K562 (cell line): ENCODE results near the gene MALAT1. TPM values are rescaled to one million over a fixed set of nuclear protein-coding genes. Genes with fewer than 3 reads are reported as not detected.
A peak's percentile ranks its signal among the peaks of the same experiment; 100 is the strongest.

Experiments used
- AFF4 ChIP-seq: sonication (generic); formaldehyde crosslinking; IDR thresholded peaks from 2 replicates; pipeline ENCODE4 v1.8.0; 2023; ENCODE audit warnings: mild to moderate bottlenecking, missing genetic modification reagents
- BRD9 ChIP-seq: fragments of 450-650 bp; IDR thresholded peaks from 2 replicates; pipeline ENCODE4 v1.6.1; 2018; ENCODE audit warnings: low read depth; ENCODE audit not compliant: partially characterized antibody
- CSDE1 ChIP-seq, 2 experiments: fragments of 450-650 bp; IDR thresholded peaks; 2 replicates each; pipeline ENCODE4 v1.6.1; 2016; ENCODE audit warnings: mild to moderate bottlenecking in 1 of 2
- FOXA1 ChIP-seq: fragments of 450-650 bp; IDR thresholded peaks from 2 replicates; pipeline ENCODE4 v1.6.1; 2016; ENCODE audit warnings: mild to moderate bottlenecking, borderline replicate concordance
- GTF2A2 ChIP-seq: IDR thresholded peaks from 2 replicates; pipeline ENCODE4 v1.6.1; 2016; ENCODE audit warnings: mild to moderate bottlenecking, missing genetic modification characterization, missing compliant biosample characterization
- HEY1 ChIP-seq: fragments of 250-450 bp; sonication (Bioruptor Pico); IDR thresholded peaks from 2 replicates; pipeline ENCODE4 v1.5.0; 2020; ENCODE audit warnings: mild to moderate bottlenecking, moderate library complexity, borderline replicate concordance
- HNRNPL ChIP-seq: fragments of 200-400 bp; formaldehyde crosslinking; IDR thresholded peaks from 2 replicates; pipeline ENCODE4 v1.6.1; 2017; ENCODE audit warnings: low read depth, mild to moderate bottlenecking, low read length
- L3MBTL2 ChIP-seq: fragments of 450-650 bp; IDR thresholded peaks from 2 replicates; pipeline ENCODE4 v1.6.1; 2016; ENCODE audit warnings: mild to moderate bottlenecking, moderate library complexity
- LCOR ChIP-seq: sonication (generic); formaldehyde crosslinking; IDR thresholded peaks from 2 replicates; pipeline ENCODE4 v1.8.0; 2022; ENCODE audit warnings: mild to moderate bottlenecking, missing genetic modification reagents
- PCBP2 ChIP-seq: fragments of 200-400 bp; formaldehyde crosslinking; IDR thresholded peaks from 2 replicates; pipeline ENCODE4 v1.6.1; 2018; ENCODE audit warnings: low read length, low read depth, mild to moderate bottlenecking, moderate library complexity; ENCODE audit not compliant: poor library complexity, severe bottlenecking
- PTRF ChIP-seq: fragments of 450-650 bp; IDR thresholded peaks from 2 replicates; pipeline ENCODE4 v1.6.1; 2016; ENCODE audit warnings: mild to moderate bottlenecking, missing genetic modification characterization, missing compliant biosample characterization
- RBM15 ChIP-seq: fragments of 200-400 bp; formaldehyde crosslinking; IDR thresholded peaks from 2 replicates; pipeline ENCODE4 v1.6.1; 2018; ENCODE audit warnings: mild to moderate bottlenecking, low read length, moderate library complexity; ENCODE audit not compliant: insufficient read depth
- SMARCE1 ChIP-seq: fragments of 450-650 bp; IDR thresholded peaks from 2 replicates; pipeline ENCODE4 v1.7.1; 2016; ENCODE audit warnings: mild to moderate bottlenecking
- ZBTB17 ChIP-seq: fragments of 450-650 bp; formaldehyde crosslinking; IDR thresholded peaks from 2 replicates; pipeline ENCODE4 v1.4.0; 2020; ENCODE audit warnings: mild to moderate bottlenecking
- ZBTB8A ChIP-seq: fragments of 450-650 bp; IDR thresholded peaks from 2 replicates; pipeline ENCODE4 v1.6.1; 2018; ENCODE audit warnings: mild to moderate bottlenecking, moderate library complexity; ENCODE audit not compliant: partially characterized antibody
- ZNF124 ChIP-seq: sonication (generic); formaldehyde crosslinking; IDR thresholded peaks from 2 replicates; pipeline ENCODE4 v1.8.1; 2022; ENCODE audit warnings: missing genetic modification reagents
- ZNF197 ChIP-seq: fragments of 200-800 bp; sonication (Bioruptor generic); IDR thresholded peaks from 2 replicates; pipeline ENCODE4 v1.6.1; 2016; ENCODE audit warnings: low read depth, missing genetic modification characterization, missing compliant biosample characterization
- ZNF436 ChIP-seq: fragments of 250-450, 450-650 bp; sonication (Bioruptor Pico); formaldehyde crosslinking; IDR thresholded peaks from 2 replicates; pipeline ENCODE4 v1.7.0; 2020; ENCODE audit warnings: mild to moderate bottlenecking
- polyA plus RNA-seq, 8 experiments: library from polyadenylated mRNA; depleted of rRNA in 4 of 8; stranded (reverse) in 5 of 8; unstranded in 3 of 8; fragments of >200 nt; fragmentation: Nextera tagmentation in 2 of 8; fragmentation: Illumina TruSeq in 1 of 8; extraction: Ambion mirVana in 2 of 8; extraction: Trizol in 1 of 8; gene quantifications; 2 replicates each; pipeline versions ENCODE4 v1.2.1 to v1.2.3, GENCODE V29; 2011 to 2014; ENCODE audit warnings: inconsistent platforms in 1 of 8, missing spikeins in 1 of 8
- total RNA-seq, 7 experiments: library from RNA; depleted of rRNA in 6 of 7; stranded (reverse); fragments of >200 nt in 6 of 7; fragmentation: Illumina TruSeq in 2 of 7; extraction: Trizol in 2 of 7; gene quantifications; 2 replicates each; pipeline versions ENCODE4 v1.2.1 to v1.2.3, GENCODE V29; 2011 to 2021; ENCODE audit warnings: low replicate concordance in 1 of 7
- TF ChIP-seq, protein P1 (sequence below), 2 experiments: fragments of 150-350 bp in 1 of 2; IDR thresholded peaks; 2 replicates each; pipeline ENCODE4 v1.6.1; 2012 to 2016; ENCODE audit warnings: low read depth in 2 of 2, low read length in 2 of 2, mild to moderate bottlenecking in 1 of 2, moderate library complexity in 1 of 2
- TF ChIP-seq, protein P2 (sequence below): fragments of 250-450 bp; sonication (Bioruptor Pico); IDR thresholded peaks from 2 replicates; pipeline ENCODE4 v1.5.0; 2020; ENCODE audit warnings: mild to moderate bottlenecking

Gene MALAT1
- total and polyA plus RNA-seq, 9 of the 15 experiments (the other 6 are each of a cell fraction or from before 2014, with no cell fraction given): 363 to 8,715 (median 2,351) TPM

- TF ChIP-seq AFF4 (CRISPR knock-in tag): peak; percentile 75
- TF ChIP-seq ZBTB17 (CRISPR knock-in tag): no peak
- 0 out of 2 replicates have a peak, but pooled peaks have one; percentile 15 for TF ChIP-seq LCOR (CRISPR knock-in tag)
- TF ChIP-seq CSDE1 (IDR thresholded peaks at IDR 0.05): peak in 1 of 2 experiments; percentile 22; a peak in 1 of 4 replicates
- no peak for TF ChIP-seq GTF2A2 (tag)
- TF ChIP-seq BRD9: no peak
- no peak for TF ChIP-seq ZNF124 (CRISPR knock-in tag)
- TF ChIP-seq, protein P1, sequence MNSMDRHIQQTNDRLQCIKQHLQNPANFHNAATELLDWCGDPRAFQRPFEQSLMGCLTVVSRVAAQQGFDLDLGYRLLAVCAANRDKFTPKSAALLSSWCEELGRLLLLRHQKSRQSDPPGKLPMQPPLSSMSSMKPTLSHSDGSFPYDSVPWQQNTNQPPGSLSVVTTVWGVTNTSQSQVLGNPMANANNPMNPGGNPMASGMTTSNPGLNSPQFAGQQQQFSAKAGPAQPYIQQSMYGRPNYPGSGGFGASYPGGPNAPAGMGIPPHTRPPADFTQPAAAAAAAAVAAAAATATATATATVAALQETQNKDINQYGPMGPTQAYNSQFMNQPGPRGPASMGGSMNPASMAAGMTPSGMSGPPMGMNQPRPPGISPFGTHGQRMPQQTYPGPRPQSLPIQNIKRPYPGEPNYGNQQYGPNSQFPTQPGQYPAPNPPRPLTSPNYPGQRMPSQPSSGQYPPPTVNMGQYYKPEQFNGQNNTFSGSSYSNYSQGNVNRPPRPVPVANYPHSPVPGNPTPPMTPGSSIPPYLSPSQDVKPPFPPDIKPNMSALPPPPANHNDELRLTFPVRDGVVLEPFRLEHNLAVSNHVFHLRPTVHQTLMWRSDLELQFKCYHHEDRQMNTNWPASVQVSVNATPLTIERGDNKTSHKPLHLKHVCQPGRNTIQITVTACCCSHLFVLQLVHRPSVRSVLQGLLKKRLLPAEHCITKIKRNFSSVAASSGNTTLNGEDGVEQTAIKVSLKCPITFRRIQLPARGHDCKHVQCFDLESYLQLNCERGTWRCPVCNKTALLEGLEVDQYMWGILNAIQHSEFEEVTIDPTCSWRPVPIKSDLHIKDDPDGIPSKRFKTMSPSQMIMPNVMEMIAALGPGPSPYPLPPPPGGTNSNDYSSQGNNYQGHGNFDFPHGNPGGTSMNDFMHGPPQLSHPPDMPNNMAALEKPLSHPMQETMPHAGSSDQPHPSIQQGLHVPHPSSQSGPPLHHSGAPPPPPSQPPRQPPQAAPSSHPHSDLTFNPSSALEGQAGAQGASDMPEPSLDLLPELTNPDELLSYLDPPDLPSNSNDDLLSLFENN (IDR thresholded peaks at IDR 0.05; ENCODE audit: low read depth in 2 of 2, low read length in 2 of 2): no peak
- TF ChIP-seq, protein P2, sequence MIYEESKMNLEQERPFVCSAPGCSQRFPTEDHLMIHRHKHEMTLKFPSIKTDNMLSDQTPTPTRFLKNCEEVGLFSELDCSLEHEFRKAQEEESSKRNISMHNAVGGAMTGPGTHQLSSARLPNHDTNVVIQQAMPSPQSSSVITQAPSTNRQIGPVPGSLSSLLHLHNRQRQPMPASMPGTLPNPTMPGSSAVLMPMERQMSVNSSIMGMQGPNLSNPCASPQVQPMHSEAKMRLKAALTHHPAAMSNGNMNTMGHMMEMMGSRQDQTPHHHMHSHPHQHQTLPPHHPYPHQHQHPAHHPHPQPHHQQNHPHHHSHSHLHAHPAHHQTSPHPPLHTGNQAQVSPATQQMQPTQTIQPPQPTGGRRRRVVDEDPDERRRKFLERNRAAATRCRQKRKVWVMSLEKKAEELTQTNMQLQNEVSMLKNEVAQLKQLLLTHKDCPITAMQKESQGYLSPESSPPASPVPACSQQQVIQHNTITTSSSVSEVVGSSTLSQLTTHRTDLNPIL (CRISPR knock-in tag): no peak
- no peak for TF ChIP-seq PTRF (tag)
- no peak; the same call in 1 of the 2 replicates for TF ChIP-seq ZNF436
- no peak for TF ChIP-seq L3MBTL2
- no peak for TF ChIP-seq PCBP2
- TF ChIP-seq RBM15: no peak
- peak; percentile 86; the same call in 1 of the 2 replicates for TF ChIP-seq HNRNPL
- TF ChIP-seq ZNF197: 0 out of 2 replicates have a peak, but pooled peaks have one; percentile 29
- no peak for TF ChIP-seq SMARCE1
- peak; percentile 5 for TF ChIP-seq ZBTB8A
- TF ChIP-seq FOXA1: no peak
- peak; percentile 64; the same call in 1 of the 2 replicates for TF ChIP-seq HEY1
These were observed 4.6 kb downstream of the MALAT1 start (continued) for GRCh38 chr11:65503368-65503948.
